NB4 (cell line): ENCODE measurements around the gene IGSF9B.
A peak's percentile ranks its signal among the peaks of the same experiment; 100 is the strongest.

Source experiments
- DNase-seq: peaks from one replicate; pipeline ENCODE4 v3.0.0; 2010; ENCODE audit warnings: low read depth
- H3K4me3 ChIP-seq: one replicate; pipeline ENCODE4 v1.5.1; 2011; ENCODE audit warnings: mild to moderate bottlenecking, low read depth, low read length, moderate library complexity
- CTCF ChIP-seq: IDR thresholded peaks from one replicate; pipeline ENCODE4 v1.5.1; 2012; ENCODE audit warnings: low read depth, low read length
- MAX ChIP-seq: IDR thresholded peaks from 2 replicates; pipeline ENCODE4 v1.6.1; 2011; ENCODE audit warnings: low read depth, low read length
- MYC ChIP-seq: IDR thresholded peaks from 2 replicates; pipeline ENCODE4 v1.6.1; 2011; ENCODE audit warnings: low read depth, low read length
- POLR2A ChIP-seq: IDR thresholded peaks from 2 replicates; pipeline ENCODE4 v1.6.1; 2011; ENCODE audit warnings: mild to moderate bottlenecking; ENCODE audit not compliant: insufficient read length; ENCODE audit errors: extremely low read depth

The IGSF9B gene

GRCh38 chr11:133978794-133979193 lies 22.0 kb upstream of the IGSF9B start:
- no peak for TF ChIP-seq CTCF
- no peak for TF ChIP-seq POLR2A
- no peak for TF ChIP-seq MYC
- no peak for TF ChIP-seq MAX
- no peak overlapping the region for H3K4me3 ChIP-seq
- DNase-seq, result no peak

- peak; percentile 20 for DNase-seq
- no peak overlapping the region for H3K4me3 ChIP-seq
- TF ChIP-seq POLR2A (no peak), CTCF (no peak), MYC (no peak), MAX (no peak)
These were observed 20.4 kb upstream of the IGSF9B start for GRCh38 chr11:133977067-133977677.

- TF ChIP-seq POLR2A (no peak), CTCF (no peak), MYC (no peak), MAX (no peak)
- DNase-seq, result no peak
- no peak overlapping the region for H3K4me3 ChIP-seq
These were observed 18.7 kb upstream of the IGSF9B start for GRCh38 chr11:133975488-133975849.

GRCh38 chr11:133974836-133975487 lies 18.2 kb upstream of the IGSF9B start:
- TF ChIP-seq CTCF (no peak), POLR2A (no peak), MYC (no peak), MAX (no peak)
- DNase-seq, result no peak
- no peak overlapping the region for H3K4me3 ChIP-seq

- DNase-seq, result no peak
- no peak overlapping the region for H3K4me3 ChIP-seq
- no peak for TF ChIP-seq MYC
- TF ChIP-seq MAX, result no peak
- TF ChIP-seq POLR2A, result no peak
- no peak for TF ChIP-seq CTCF
These were observed 15.1 kb upstream of the IGSF9B start for GRCh38 chr11:133971881-133972280.
